ENCODE measurements around the gene RTN1. TPM values are rescaled to one million over a fixed set of nuclear protein-coding genes. Genes with fewer than 3 reads are reported as not detected.

RTN1 gene
- total RNA-seq, 1 donor from 2014 or later = 0.80 TPM

DNA sequence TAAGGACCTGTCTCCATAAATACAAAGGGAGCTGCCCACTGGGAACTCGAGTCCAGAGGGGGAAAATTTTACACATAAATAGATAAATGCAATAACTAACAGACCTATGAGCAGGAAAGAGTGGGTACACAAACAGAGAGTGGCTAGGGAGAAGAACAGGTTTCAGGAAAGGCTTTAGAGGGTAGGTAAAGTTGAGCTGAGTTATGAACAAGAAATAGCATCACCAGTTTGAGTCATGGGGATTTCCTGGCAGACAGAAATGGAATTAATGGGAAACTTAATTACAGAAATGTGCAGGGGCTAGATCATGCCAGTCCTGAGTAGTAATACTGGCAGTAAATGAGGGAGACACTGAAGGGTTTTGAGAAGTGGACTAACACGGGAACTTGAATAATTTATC, 236.0 kb downstream of the RTN1 start:
- TF ChIP-seq, protein P1, sequence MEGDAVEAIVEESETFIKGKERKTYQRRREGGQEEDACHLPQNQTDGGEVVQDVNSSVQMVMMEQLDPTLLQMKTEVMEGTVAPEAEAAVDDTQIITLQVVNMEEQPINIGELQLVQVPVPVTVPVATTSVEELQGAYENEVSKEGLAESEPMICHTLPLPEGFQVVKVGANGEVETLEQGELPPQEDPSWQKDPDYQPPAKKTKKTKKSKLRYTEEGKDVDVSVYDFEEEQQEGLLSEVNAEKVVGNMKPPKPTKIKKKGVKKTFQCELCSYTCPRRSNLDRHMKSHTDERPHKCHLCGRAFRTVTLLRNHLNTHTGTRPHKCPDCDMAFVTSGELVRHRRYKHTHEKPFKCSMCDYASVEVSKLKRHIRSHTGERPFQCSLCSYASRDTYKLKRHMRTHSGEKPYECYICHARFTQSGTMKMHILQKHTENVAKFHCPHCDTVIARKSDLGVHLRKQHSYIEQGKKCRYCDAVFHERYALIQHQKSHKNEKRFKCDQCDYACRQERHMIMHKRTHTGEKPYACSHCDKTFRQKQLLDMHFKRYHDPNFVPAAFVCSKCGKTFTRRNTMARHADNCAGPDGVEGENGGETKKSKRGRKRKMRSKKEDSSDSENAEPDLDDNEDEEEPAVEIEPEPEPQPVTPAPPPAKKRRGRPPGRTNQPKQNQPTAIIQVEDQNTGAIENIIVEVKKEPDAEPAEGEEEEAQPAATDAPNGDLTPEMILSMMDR (IDR thresholded peaks at IDR 0.05; ENCODE audit: borderline replicate concordance) = no peak
- no peak overlapping the region for H3K27ac ChIP-seq (replicated peaks)
- H3K36me3 ChIP-seq = no peaks in the 10 kb centered on the region
- peaks cover 7% of the 10 kb centered on the region for H3K4me1 ChIP-seq
- peaks cover 17% of the 10 kb centered on the region for H3K9me3 ChIP-seq (replicated peaks)
- DNase-seq = no peak
- no peak overlapping the region for H3K4me3 ChIP-seq
- intact Hi-C loops (cut with micrococcal nuclease) = no loop called here
- H3K27me3 ChIP-seq (ENCODE audit: low read depth) = peaks cover 38% of the 10 kb centered on the region

GRCh38 chr14:59633486-59633885, 237.1 kb downstream of the RTN1 start:
- TF ChIP-seq, protein P1 (IDR thresholded peaks at IDR 0.05; ENCODE audit: borderline replicate concordance) = no peak
- Histone ChIP-seq H3K27me3 (ENCODE audit: low read depth) (peaks cover 50% of the 10 kb centered on the region), H3K9me3 (replicated peaks) (peaks cover 15% of the 10 kb centered on the region), H3K27ac (replicated peaks) (no peak overlapping the region), H3K4me3 (no peak overlapping the region), H3K36me3 (no peaks in the 10 kb centered on the region), H3K4me1 (peaks cover 7% of the 10 kb centered on the region)
- no peak for DNase-seq
- intact Hi-C loops (cut with micrococcal nuclease) = no loop called here

GRCh38 chr14:59632381-59632780, 238.2 kb downstream of the RTN1 start:
- Histone ChIP-seq H3K9me3 (replicated peaks) (peaks cover 10% of the 10 kb centered on the region), H3K27ac (replicated peaks) (no peak overlapping the region), H3K4me1 (peaks cover 7% of the 10 kb centered on the region), H3K36me3 (no peaks in the 10 kb centered on the region), H3K27me3 (ENCODE audit: low read depth) (peaks cover 61% of the 10 kb centered on the region), H3K4me3 (no peak overlapping the region)
- intact Hi-C loops (cut with micrococcal nuclease) = no loop called here
- TF ChIP-seq, protein P1 (IDR thresholded peaks at IDR 0.05; ENCODE audit: borderline replicate concordance) = peak; percentile 27
- DNase-seq = no peak

DNA sequence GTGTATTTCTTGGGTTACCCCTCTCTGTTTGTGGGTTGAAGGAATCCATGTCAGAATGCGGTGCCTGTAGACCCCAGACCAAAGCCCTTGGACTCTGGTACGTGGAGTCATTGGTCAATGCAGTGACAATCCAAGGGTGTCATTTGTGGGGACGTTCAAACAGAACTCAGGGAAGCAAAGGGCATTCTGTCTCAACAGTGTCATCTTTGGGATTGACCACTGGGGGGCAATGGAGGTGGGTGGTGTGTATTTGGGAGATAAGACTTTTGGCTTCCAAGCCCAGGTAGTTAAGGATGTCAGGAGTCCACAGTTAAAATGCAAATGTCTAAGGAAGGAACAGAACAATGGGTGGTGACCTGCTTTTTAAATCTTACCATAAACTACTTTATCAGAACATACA, 239.3 kb downstream of the RTN1 start:
- TF ChIP-seq, protein P1 (IDR thresholded peaks at IDR 0.05; ENCODE audit: borderline replicate concordance) = no peak
- Histone ChIP-seq H3K4me1 (peaks cover 7% of the 10 kb centered on the region), H3K9me3 (replicated peaks) (peaks cover 10% of the 10 kb centered on the region), H3K4me3 (no peak overlapping the region), H3K27me3 (ENCODE audit: low read depth) (peaks cover 71% of the 10 kb centered on the region), H3K36me3 (no peaks in the 10 kb centered on the region), H3K27ac (replicated peaks) (no peak overlapping the region)
- intact Hi-C loops (cut with micrococcal nuclease) = no loop called here
- no peak for DNase-seq

DNA sequence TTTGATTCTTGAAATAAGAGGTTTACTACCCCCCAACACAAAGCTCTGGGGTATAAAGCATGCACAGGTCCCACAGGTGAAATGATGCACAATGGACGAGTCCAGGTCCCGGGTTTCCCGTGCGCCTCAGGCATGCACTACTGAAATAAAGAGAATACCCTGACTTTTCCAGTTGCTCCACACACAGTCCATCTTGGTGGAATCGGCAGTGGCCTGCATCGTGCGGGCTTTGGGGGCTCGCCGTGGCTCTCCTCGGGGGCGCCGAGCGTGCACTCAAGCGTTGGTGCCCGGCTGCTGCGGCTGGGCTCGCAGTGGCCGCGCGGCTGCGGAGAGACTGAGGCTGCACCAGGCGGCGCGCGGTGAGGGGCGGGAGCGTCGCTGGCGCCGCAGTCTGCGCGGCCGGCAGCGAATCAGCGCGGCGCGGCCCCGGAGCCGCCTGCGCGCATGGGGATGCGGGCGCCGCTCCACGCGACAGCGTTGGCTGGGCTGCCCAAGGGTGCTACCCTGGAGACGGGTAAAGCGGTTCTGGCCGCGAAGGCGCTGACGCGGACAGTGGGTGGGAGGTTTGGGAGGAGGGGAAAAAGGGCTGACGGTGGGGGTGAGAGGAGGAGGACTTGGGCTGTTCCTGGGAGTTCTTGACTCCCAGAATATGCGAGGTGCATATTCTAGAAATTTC, 240.2 kb downstream of the RTN1 start:
- intact Hi-C loops (cut with micrococcal nuclease) = no loop called here
- no peaks in the 10 kb centered on the region for H3K36me3 ChIP-seq
- H3K27ac ChIP-seq (replicated peaks) = no peak overlapping the region
- H3K27me3 ChIP-seq (ENCODE audit: low read depth) = peaks cover 73% of the 10 kb centered on the region
- DNase-seq = no peak
- H3K4me3 ChIP-seq = peak overlapping the region; percentile 43
- H3K4me1 ChIP-seq = peaks cover 7% of the 10 kb centered on the region
- H3K9me3 ChIP-seq (replicated peaks) = peaks cover 8% of the 10 kb centered on the region
- TF ChIP-seq, protein P1 (IDR thresholded peaks at IDR 0.05; ENCODE audit: borderline replicate concordance) = no peak

All from left ventricle myocardium inferior (tissue), 1 donor.